Epidermal melanocyte (primary cell): Measurements from ENCODE around the gene ARSG.
A peak's percentile ranks its signal among the peaks of the same experiment; 100 is the strongest.
"Not testable (repeated sequence)": the region's sequence is repeated elsewhere in the genome, so short reads cannot be mapped to it uniquely, and the experiment has no call there.

Experiments used
- DNase-seq: peaks from one replicate; pipeline ENCODE4 v3.0.0; 2011; ENCODE audit warnings: low spot score; ENCODE audit not compliant: insufficient read length

Gene ARSG

DNA sequence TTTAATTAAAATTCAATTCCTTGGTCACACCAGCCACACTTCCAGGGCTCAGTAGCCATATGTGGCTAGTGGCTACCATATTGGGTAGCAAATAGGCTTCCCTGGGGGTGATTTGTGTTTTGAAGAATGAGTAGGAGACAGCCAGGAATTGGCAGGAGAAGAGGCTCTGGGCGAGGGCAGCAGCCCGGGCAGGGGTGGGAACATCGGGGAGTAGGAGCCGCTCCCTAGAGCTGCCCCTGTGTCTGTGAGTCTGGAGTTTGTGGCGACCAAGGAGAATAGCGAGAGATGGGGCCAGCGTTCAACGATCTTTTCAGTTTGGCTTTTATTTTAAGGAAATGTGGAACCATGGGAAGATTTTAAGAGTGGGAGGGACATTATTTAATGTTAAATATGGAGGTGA is 84.3 kb downstream of the ARSG start:
- no peak for DNase-seq

DNA sequence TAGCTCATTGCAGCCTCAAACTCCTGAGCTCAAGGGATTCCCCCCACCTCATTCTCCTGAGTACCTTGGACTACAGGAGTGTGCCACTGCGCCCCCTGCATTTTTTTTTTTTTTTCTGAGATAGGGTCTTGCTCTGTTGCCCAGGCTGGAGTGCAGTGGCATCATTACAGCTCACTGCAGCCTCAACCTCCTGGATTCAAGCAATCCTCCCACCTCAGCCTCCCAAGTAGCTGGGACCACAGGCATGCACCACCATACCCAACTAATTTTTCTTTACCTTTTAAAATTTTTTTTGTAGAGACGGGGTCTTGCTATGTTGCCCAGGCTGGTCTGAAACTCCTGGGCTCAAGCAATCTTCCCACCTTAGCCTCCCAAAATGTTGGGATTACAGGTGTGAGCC is 84.9 kb downstream of the ARSG start:
- not testable (repeated sequence) for DNase-seq

DNA sequence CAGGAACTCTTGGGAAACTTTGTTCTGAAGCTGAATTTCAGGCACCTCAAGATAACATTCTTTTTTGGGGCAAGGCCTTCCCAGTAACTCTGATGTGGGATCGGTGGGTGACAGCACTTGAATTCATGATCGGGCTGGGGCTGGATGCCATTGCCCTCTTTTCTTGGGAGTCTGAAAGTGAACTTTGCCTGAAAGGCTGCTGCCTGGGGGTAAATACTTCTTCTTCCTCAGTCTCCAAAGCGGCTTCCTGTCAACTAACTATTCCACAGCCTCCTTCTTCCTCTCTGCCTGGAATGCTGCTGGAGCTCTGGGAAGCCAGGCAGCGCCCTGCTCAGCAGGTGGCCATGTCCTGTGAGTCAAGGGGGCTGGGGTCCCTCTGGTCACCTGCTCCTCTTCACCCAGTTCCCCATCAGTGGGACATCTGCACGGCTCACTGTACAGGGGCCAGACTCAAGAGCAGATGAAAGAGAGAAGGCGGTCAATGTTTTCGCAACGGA is 86.5 kb downstream of the ARSG start:
- DNase-seq = no peak

DNA sequence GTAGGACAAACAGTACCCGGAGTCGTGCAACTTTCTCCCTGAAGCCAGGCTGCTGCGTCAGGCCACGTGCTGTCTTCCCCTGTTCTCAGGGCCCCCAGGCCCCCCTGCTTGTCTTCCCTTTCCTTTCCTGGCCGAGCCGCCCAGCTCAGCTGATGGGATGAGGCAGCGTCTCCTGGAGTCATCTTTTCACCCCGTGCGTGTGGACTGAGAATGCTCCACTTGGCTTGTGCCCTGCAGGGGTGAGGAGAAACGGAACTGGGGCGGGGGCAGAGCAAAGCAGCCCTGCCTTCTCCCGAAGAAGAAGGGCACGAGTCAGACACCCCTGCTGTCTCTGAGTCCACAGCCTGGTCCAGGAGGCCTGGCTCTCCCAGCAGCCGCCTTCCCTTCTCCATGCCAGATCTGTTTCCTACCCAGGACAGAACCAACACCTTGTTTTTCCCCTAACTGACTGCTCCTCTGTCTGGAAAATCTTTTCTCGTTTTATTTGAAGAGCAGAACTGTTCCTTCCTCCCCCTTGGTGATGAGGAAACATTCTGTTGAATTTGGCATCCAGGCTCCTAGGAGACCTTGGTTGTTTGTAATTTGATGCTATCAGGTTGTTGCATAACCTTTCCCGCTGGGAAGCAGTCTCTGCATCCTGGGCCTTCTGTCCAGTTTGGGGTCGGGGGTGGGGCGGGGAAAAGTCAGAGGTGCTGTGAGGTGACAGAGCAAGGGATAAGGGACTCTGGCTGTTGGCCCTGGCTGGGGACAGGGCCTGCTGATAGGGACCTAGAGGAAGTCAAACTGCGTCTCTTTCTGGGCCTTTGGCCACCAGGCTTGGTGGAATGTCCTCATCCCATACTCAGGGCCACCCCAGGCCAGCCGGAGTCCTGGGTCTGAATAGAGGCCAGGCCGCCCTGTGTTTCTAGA is 87.2 kb downstream of the ARSG start:
- peak; percentile 78 for DNase-seq

DNA sequence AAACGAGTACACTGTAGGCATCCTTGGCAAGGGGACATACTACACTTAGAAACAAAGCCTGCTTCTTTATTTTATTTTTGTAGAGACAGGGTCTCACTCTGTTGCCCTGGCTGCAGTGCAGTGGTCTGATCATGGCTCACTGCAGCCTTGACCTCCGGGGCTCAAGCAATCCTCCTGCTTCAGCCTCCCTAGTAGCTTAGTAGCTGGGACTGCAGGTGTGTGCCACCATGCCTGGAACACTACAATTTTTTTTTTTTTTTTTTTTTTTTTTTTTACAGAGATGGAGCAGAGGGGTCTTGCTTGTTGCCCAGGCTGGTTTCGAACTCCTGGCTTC is 87.8 kb downstream of the ARSG start:
- DNase-seq = no peak

DNA sequence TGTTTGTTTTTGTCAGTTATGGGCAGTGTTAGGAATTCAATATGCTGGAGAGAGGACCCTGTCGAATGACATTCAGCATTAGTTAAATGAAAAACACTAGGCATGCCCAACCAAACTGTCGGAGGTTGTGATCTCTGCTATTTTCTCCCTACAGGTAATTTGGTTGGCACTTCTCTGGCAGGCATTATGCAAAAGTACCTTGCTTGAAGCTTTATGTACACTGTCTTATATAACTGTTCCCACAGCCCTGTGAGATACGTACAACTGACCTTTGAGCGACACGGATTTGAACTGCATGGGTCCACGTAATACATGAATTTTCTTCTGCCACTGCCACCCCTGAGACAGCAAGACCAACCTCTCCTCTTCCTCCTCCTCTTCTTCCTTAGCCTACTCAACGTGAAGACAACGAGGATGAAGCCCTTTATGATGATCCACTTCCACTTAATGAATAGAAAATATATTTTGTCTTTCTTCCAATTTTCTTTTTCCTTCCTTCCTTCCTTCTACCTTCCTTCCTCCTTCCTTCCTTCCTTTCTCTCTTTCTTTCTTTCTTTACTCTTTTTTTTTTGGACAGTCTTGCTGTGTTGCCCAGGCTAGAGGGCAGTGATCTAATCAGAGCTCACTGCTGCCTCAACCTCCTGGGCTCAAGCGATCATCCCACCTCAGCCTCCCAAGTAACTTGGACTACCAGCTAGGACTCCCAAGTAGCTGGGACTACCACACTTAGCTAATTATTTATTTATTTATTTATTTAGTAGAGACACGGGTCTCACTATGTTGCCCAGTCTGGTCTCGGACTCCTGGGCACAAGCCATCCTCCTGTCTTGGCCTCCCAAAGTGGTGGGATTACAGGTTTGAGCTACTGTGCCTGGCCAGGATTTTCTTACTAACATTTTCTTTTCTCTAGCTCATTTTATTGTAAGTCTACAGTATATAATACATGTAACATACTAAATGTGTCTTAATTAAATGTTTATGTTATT is 88.7 kb downstream of the ARSG start:
- DNase-seq = no peak

DNA sequence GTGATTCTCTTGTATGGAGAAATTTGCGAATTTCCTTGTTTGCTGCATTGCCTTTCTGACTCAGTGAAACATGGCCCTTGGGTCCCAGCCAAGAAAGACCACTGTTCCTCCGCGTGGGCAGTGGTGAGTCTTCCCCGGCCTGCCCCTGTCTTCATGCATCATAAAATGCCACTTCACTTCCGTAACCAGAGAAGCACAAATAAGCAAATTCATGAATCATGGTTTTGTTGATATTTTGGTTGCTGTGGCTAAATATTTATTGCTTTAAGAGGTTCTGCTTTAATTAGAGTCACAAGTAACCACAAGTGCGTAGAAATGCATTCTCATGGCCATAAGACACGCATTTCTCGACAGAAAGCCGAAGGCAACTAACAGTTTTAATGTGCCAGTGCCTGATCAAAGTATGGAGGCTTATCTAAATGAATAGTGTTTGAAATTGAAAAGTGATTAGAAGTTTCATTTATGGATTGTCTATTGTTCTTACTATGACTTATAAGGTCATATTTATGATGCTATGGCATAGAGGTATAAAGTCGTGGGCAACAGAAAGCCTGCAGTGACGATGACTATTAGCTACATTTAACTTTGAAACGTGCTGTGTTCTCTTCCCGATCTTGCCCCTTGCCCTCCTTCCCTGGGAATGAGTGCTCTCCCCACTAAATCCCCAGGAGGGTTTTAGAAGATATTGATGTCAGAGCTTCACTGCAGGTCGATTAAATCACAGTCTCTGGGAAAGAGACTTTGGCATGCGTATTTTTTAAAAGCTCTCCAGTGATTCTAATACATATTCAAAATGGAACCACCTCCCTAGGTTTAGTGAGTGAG is 90.0 kb downstream of the ARSG start:
- DNase-seq = peak; percentile 40

DNA sequence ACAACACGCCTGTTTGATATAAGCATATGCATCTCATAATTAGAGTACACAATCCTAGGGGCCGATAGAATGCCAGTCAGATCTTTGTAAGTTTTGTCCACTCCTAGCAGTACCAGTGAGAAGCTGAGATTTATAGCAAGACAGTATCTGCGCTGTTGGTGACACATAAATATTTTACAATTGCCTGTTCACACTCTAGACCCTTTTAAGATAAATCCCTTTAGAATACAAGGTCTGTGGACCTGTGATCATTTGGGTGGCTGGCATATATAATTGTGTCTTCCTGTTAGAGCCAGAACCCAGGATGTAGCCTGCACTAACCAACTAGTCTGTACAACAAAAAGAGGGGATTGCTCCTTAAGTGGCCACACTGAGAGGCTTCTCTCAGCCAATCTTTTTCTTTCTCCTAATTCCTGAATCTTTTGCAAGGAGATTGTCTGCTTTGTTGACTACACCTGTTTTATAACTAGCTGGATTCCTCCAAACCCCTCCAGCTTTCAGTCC is 91.3 kb downstream of the ARSG start:
- no peak for DNase-seq

DNA sequence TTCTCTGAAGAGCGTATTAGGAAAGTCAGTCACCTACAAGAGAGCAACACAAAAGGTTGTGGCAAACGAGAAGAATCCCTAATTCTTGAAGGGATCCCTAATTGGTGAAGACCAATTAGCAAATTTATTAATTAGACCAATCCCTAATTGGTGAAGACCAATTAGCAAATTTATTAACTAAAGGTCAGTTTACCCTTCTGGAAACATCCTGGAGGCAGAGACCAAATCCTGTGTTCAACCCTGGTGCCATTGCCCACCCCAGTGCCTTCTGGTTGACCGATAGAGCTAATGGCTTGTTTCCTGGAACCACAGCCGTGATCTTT is 91.8 kb downstream of the ARSG start:
- DNase-seq = no peak

DNA sequence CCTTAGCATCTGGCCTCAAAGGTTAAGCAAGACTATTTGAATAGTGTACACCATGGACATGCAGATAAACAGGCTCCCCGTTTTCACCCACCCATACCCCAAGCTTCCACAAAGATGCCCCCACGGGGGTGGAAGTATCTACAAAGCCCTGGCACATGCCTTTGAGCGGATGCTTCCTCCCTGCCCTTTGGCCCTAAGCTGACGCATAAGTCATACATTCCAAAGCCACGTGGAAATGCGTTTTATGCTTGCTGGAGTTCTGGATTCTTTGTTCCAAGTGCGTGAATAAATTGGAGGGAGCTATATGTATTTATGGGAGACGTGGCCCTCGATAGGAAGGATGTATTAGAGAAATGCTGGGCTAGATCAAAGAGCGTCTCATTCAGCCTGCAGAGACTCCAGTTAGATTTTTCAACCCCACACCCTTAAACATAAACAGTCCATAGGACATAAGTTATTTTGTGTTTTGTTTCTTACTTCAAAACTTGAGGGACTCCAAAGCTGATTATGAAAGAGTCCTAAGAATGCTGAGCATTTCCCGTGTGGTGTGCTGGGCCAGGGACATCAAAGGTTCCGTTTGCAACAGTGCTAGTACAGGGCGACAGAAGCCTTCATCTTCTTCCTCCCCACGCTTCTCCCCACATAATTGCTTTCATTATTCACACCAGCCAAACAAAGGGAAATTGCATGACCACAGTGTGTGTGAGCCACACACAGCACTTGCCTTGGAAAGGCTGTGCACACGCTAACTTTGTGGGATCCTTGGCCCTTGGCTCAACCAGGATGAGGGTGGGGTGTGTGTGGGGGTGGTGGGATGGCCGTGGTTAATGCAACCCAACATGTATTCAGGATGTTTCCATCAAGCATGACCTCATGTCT is 92.4 kb downstream of the ARSG start:
- no peak for DNase-seq

DNA sequence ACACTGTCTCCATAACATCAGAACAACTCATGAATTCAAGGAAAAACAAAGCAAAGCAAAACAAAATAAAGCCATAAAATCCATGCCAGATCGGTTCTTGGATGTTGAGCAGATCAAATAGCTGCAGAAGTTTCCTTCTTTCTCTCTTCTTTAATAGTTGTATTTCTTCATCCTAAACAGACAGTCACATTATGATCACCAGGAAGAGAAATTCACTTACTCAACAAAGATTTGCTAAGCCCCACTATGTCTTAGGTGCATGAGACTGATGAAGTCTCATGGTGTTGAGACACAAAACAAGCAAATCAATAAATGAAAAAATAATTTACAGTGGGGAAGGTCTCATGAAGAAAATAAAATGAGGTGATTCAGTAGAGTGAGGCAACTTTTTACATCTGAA is 93.2 kb downstream of the ARSG start:
- DNase-seq = no peak

DNA sequence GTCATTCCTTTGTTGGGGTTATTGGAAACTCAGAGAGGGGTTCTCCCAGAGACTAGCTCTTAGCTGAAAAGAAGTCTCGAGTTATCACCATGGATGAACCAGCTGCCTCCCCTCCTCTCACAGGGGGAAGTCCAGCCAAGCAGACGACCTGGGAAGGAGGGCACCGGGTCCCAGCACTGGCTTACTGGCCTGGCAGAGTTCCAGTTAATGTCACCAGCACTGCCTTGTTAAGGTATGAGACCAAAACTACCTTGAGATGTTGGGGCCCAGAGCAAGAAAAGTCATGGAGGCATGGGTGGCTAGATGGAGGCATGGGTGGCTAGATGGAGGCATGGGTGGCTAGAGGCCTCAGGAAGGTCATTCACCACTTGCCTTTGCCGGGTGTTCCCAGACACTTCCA is 93.6 kb downstream of the ARSG start:
- no peak for DNase-seq

DNA sequence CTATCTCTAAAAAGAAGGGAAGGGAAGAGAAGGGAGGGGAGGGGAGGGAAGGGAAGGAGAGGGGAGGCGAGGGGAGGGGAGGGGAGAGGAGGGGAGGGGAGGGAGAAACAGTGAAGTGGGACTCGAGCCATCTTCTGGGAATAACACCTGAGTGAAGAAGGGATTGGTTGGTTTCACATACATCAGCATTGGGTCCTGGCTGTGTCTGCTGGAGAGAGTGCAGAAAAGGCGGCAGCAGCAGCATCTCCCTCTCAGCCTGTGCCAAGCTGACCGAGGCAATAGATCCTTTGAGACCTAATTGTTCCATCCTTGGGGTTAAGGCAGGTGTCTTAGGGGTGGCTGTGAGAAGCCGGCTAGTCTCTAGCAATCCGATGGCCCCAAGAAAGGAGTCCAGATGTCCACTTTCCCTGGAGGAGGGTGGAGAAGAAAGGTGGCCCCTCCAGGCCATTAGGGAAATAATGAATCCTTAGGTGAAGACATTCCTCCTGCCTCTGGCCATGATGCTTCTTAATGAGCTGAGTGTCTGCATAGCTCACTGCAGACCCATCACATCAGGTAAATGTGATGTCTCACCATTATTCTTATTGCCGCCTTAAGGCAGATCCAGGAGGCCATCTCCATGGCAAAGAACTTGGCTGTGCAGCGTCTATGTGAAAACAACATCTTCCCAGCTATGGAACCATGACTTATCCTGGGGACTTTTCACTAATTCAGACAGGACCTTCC is 94.4 kb downstream of the ARSG start:
- no peak for DNase-seq

DNA sequence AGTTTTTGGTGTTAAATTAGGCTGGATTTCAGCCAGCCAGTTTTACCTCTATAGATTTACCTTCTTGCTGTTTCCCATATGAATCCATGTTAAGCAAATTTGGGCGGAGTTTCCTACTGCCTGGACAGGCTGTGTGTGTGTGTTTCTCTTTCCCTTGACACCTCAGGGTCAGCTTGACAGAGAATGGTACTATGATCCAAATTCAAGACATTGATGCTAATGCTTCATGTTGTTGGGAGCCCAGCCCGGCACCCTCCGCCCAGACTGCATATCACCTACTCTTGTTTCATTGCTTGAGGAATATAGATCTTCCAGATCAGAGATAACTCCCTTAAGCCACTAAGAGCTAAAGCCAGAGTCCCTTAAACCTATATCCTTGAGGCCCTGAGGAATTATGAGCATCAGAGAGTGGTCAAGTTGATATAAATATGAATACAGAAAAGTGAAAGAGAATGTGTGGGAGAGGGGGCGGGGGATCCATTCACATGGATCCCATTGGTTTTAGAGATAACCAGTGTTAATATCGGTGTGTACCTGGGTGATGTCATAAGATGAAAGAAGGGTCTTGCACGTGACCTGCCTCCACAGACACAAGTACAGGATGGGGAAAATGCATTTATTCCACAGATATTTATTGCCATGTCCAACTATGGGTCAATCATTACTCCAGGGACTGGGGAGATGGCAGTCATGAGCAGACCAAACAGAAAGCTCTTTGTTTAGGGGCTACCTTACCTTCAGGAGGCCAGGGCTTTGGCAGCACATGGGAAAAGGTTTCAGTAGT is 96.3 kb downstream of the ARSG start:
- DNase-seq = no peak

DNA sequence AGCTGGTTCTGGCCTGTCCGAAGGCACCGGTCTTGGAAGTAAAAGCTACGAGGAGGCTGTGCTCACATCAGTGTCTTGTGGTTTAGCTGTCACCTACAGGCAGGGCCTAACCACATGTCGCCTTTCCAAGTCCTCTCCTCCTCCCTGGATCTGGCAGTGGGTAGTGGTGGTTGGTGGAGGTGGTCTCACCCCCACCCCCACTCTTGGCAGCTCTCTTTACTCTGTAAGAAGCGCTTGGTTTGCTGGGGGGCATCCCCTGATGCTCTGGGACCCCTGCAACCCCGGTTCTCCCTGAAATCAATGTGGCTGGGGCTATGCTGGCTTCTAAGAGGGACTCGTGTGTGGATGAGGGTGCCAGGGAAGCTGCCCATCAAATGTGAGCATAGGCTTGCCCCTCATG is 97.7 kb downstream of the ARSG start:
- DNase-seq = no peak

DNA sequence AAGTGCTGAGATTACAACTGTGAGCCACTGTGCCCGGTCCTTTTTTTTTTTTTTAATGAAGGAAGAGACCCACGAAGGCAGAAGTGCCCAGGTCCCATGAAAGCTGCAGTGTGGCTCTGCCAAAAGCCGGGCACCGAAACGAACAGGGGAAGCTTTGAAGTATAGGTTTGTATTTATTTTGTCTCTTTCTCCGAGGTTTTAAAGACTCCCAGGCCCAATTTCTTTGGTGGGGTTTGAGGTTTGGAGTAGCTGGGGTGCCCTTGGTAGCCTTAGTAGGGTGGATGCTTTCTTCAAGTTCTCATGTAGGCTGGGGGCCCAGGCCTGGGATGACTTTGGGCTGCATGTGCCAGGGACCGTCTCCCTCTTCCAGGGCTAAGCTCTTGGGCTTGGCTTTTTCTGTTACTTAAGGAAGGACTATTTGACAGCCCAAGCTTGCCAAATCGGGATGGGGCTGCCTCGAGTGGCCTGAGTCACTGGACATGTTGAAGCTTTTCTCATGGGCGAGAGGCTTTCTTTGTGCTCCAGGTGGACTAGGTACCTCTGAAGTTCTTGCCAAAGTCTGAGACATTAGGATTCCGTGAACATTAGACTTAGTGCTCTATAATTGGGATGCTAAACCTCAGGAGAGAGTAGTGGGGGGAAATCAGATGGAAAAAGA is 99.7 kb downstream of the ARSG start:
- DNase-seq = no peak

DNA sequence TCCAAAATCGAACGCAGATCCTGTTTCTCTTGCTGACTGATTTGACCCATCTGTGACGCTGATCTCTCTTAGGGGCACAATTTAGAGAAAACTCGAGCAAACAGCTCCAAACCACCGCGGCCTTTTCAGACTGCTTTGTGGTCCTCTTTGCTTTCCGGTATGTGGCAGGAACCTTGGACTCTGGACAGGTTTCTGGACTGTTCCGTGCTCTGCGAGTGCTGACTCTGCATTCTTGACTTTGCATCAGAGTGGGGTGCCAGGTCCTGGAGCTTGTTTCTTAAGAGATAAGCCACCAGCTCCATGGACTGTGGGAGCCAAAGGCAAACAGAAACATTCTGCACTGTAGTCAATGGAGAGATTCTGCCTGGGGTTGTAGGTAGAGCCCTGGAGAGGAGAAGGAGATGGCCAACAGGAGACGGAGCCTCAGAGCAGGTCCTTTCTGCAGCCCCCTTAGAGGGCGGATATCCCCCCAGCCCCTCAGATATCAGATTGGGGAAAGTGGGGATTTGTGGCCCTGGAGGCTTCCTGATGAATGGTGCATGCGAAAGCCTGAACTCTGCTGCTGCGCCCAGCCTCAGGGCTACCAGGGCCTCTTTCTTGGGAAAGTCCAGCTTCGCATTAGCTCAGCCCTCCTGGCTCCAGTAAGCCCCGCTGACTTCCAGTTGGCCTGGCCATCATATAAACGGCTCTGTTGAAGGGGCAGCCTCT is 100.4 kb downstream of the ARSG start:
- DNase-seq = no peak
